Measurements from ENCODE around the gene NRP2. TPM values are rescaled to one million over a fixed set of nuclear protein-coding genes. Genes with fewer than 3 reads are reported as not detected.

The NRP2 gene
- total RNA-seq, 2 experiments from 2014 or later, result 0.19 TPM; not detected in 1

GRCh38 chr2:205715831-205716525 is 33.7 kb downstream of the NRP2 start:
- DNase-seq (no peak), ATAC-seq (ENCODE audit: poor library complexity) (no peak)
- Mint-ChIP-seq H3K9me3 (no peaks in the 10 kb centered on the region), H3K36me3 (ENCODE audit: low read depth) (no peaks in the 10 kb centered on the region), H3K4me1 (ENCODE audit: low read depth) (no peaks in the 10 kb centered on the region), H3K4me3 (no peak overlapping the region), H3K27me3 (peaks cover 6% of the 10 kb centered on the region), H3K27ac (no peak overlapping the region)
- intact Hi-C loops (cut with DNase I, micrococcal nuclease), result no loop called here
- Histone ChIP-seq H3K27me3 (ENCODE audit: control insufficient read depth in 1 of 2, insufficient read depth in 2 of 2, low read length in 2 of 2) (no peaks in the 10 kb centered on the region), H3K4me3 (ENCODE audit: low read length) (no peak overlapping the region), H3K9me3 (ENCODE audit: control insufficient read depth in 1 of 2, insufficient read depth in 1 of 2, low read length in 2 of 2) (no peaks in the 10 kb centered on the region), H3K36me3 (ENCODE audit: insufficient read depth, low read length) (no peaks in the 10 kb centered on the region), H3K4me1 (ENCODE audit: insufficient read depth, low read length) (no peaks in the 10 kb centered on the region), H3K27ac (ENCODE audit: low read depth in 1 of 2, low read length in 2 of 2) (no peak overlapping the region)
- POLR2A ChIA-PET, result no interaction called here
- CTCF ChIA-PET, result no interaction called here
- TF ChIP-seq, protein P1, sequence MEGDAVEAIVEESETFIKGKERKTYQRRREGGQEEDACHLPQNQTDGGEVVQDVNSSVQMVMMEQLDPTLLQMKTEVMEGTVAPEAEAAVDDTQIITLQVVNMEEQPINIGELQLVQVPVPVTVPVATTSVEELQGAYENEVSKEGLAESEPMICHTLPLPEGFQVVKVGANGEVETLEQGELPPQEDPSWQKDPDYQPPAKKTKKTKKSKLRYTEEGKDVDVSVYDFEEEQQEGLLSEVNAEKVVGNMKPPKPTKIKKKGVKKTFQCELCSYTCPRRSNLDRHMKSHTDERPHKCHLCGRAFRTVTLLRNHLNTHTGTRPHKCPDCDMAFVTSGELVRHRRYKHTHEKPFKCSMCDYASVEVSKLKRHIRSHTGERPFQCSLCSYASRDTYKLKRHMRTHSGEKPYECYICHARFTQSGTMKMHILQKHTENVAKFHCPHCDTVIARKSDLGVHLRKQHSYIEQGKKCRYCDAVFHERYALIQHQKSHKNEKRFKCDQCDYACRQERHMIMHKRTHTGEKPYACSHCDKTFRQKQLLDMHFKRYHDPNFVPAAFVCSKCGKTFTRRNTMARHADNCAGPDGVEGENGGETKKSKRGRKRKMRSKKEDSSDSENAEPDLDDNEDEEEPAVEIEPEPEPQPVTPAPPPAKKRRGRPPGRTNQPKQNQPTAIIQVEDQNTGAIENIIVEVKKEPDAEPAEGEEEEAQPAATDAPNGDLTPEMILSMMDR (IDR thresholded peaks at IDR 0.05), result no peak

DNA sequence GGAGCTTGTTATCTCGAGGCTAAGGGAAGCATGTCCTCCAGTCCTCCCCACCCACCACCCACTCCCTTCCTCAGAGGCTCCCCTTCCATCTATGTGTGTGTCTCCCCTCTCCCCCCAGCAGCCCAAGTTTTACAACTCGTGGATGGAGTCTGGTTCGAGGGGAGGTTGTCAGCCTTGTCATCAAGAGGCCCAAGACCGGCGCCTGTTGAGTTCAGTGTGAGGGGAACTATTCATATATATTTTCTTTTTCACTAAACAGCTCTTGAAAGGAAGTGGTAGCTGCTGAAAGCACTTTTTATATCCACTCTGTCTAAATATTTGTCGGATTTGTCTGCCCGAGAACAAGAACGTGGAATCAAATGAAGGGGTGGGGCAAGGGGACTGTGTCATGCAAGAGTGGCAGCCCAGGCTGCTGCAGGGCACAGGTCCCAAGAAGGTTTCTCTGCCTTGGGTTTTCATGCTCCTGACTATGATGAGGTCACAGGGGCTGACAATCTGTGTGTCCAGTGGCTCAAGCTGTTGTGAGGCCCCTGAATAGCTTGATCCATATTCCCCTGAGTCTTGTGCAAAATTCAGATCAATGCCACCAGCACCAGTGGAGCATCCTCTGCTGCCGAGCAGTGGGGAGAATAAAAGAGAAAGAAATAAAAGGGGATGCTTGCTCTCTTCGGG is 35.0 kb downstream of the NRP2 start:
- H3K27ac ChIP-seq (ENCODE audit: low read depth in 1 of 2, low read length in 2 of 2), result no peak overlapping the region
- DNase-seq, result no peak
- CTCF ChIA-PET, result no interaction called here
- H3K9me3 ChIP-seq (ENCODE audit: control insufficient read depth in 1 of 2, insufficient read depth in 1 of 2, low read length in 2 of 2), result no peaks in the 10 kb centered on the region
- Mint-ChIP-seq H3K4me3 (no peak overlapping the region), H3K36me3 (ENCODE audit: low read depth) (no peaks in the 10 kb centered on the region), H3K27ac (no peak overlapping the region), H3K27me3 (peaks cover 6% of the 10 kb centered on the region), H3K9me3 (no peaks in the 10 kb centered on the region), H3K4me1 (ENCODE audit: low read depth) (no peaks in the 10 kb centered on the region)
- intact Hi-C loops (cut with DNase I, micrococcal nuclease), result no loop called here
- TF ChIP-seq, protein P1 (IDR thresholded peaks at IDR 0.05), result no peak
- no peak overlapping the region for H3K4me3 ChIP-seq (ENCODE audit: low read length)
- POLR2A ChIA-PET, result no interaction called here
- ATAC-seq (ENCODE audit: poor library complexity), result no peak
- no peaks in the 10 kb centered on the region for H3K27me3 ChIP-seq (ENCODE audit: control insufficient read depth in 1 of 2, insufficient read depth in 2 of 2, low read length in 2 of 2)
- no peaks in the 10 kb centered on the region for H3K36me3 ChIP-seq (ENCODE audit: insufficient read depth, low read length)
- no peaks in the 10 kb centered on the region for H3K4me1 ChIP-seq (ENCODE audit: insufficient read depth, low read length)

DNA sequence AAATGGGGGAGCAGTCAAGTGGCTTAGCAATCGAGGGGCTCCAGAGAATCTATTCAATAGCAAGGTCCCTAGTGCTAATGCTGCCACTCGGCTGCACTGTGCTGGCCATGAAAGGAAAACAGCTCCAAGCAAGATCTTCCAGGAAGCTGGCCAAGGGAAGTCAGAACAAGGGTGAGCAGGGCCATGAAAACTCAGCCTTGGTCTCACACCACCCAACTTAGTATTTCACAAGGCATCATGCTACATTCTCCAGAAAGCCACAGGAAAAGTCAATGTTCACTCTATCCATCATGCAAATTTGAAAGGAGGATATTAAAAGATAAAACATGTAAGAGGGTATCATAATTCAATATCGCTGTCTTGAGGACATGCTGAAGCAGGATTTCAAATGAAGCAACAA is 35.7 kb downstream of the NRP2 start:
- Mint-ChIP-seq H3K27me3 (peaks cover 6% of the 10 kb centered on the region), H3K36me3 (ENCODE audit: low read depth) (no peaks in the 10 kb centered on the region), H3K27ac (no peak overlapping the region), H3K9me3 (no peaks in the 10 kb centered on the region), H3K4me3 (no peak overlapping the region), H3K4me1 (ENCODE audit: low read depth) (no peaks in the 10 kb centered on the region)
- no peaks in the 10 kb centered on the region for H3K36me3 ChIP-seq (ENCODE audit: insufficient read depth, low read length)
- no peak overlapping the region for H3K4me3 ChIP-seq (ENCODE audit: low read length)
- POLR2A ChIA-PET, result interaction anchor here (0.6 kb wide), 1 partner anchor 36 kb away, joined by 3 read pairs; no protein-coding TSS in a partner anchor
- TF ChIP-seq, protein P1 (IDR thresholded peaks at IDR 0.05), result no peak
- H3K27ac ChIP-seq (ENCODE audit: low read depth in 1 of 2, low read length in 2 of 2), result no peak overlapping the region
- H3K9me3 ChIP-seq (ENCODE audit: control insufficient read depth in 1 of 2, insufficient read depth in 1 of 2, low read length in 2 of 2), result no peaks in the 10 kb centered on the region
- DNase-seq (no peak), ATAC-seq (ENCODE audit: poor library complexity) (no peak)
- H3K27me3 ChIP-seq (ENCODE audit: control insufficient read depth in 1 of 2, insufficient read depth in 2 of 2, low read length in 2 of 2), result no peaks in the 10 kb centered on the region
- intact Hi-C loops (cut with DNase I, micrococcal nuclease), result no loop called here
- CTCF ChIA-PET, result no interaction called here
- no peaks in the 10 kb centered on the region for H3K4me1 ChIP-seq (ENCODE audit: insufficient read depth, low read length)
